GM18868 (cell line): ENCODE measurements around the gene NAA30.
A peak's percentile ranks its signal among the peaks of the same experiment; 100 is the strongest.
"Not testable (repeated sequence)": the region's sequence is repeated elsewhere in the genome, so short reads cannot be mapped to it uniquely, and the experiment has no call there.

Experiments used
- ATAC-seq: cut with Tn5 transposase; IDR thresholded peaks from one replicate; pipeline ENCODE4 v1.9.1; 2021; ENCODE audit warnings: mild to moderate bottlenecking, moderate library complexity; ENCODE audit not compliant: unreplicated experiment

NAA30 gene

GRCh38 chr14:57390037-57390805, at the start of gene NAA30:
Gene NAA30, plus strand, starts transcription at chr14:57390586. Its CDS starts 372 bp downstream, at chr14:57390958.
- ATAC-seq: peak; percentile 84

- not testable (repeated sequence) for ATAC-seq
Measured at GRCh38 chr14:57343545-57344297, 46.7 kb upstream of the NAA30 start.

GRCh38 chr14:57345106-57345505, 45.3 kb upstream of the NAA30 start:
- ATAC-seq: no peak

GRCh38 chr14:57346741-57347140, 43.6 kb upstream of the NAA30 start:
- ATAC-seq: no peak

GRCh38 chr14:57352396-57353170, 37.8 kb upstream of the NAA30 start:
- ATAC-seq: no peak

GRCh38 chr14:57355081-57355800, 35.1 kb upstream of the NAA30 start:
- ATAC-seq: no peak

- ATAC-seq: no peak
Measured at GRCh38 chr14:57362361-57362760, 28.0 kb upstream of the NAA30 start.

- no peak for ATAC-seq
Measured at GRCh38 chr14:57364659-57365450, 25.5 kb upstream of the NAA30 start.

- not testable (repeated sequence) for ATAC-seq
Measured at GRCh38 chr14:57370187-57370586, 20.2 kb upstream of the NAA30 start.

- ATAC-seq: no peak
Measured at GRCh38 chr14:57371013-57371412, 19.4 kb upstream of the NAA30 start.

GRCh38 chr14:57375156-57375555, 15.2 kb upstream of the NAA30 start:
- ATAC-seq: no peak

- ATAC-seq: no peak
Measured at GRCh38 chr14:57378661-57379060, 11.7 kb upstream of the NAA30 start.

- no peak for ATAC-seq
Measured at GRCh38 chr14:57380935-57381334, 9.5 kb upstream of the NAA30 start.

- no peak for ATAC-seq
Measured at GRCh38 chr14:57382283-57382682, 8.1 kb upstream of the NAA30 start.

- no peak for ATAC-seq
Measured at GRCh38 chr14:57383125-57383745, 7.2 kb upstream of the NAA30 start.

- ATAC-seq: no peak
Measured at GRCh38 chr14:57388067-57388466, 2.3 kb upstream of the NAA30 start.

GRCh38 chr14:57389646-57390036, 745 bp upstream of the NAA30 start:
- no peak for ATAC-seq

- ATAC-seq: peak; percentile 39
Measured at GRCh38 chr14:57390806-57391516, 575 bp downstream of the NAA30 start.
